ENCODE data around the gene ANKRD52. TPM values are rescaled to one million over a fixed set of nuclear protein-coding genes. Genes with fewer than 3 reads are reported as not detected.

Gene ANKRD52
- total and polyA plus RNA-seq, 2 of the 8 experiments (the other 6 are each of a cell fraction or from before 2014, with no cell fraction given), result 14.0 to 36.3 TPM

GRCh38 chr12:56299853-56300643, 41.9 kb upstream of the ANKRD52 start, which contains the start of gene CS (continued):
- TF ChIP-seq NANOG (IDR thresholded peaks at IDR 0.05; ENCODE audit: insufficient read depth, low read depth, low read length, poor library complexity, severe bottlenecking) (peak; percentile 74), EZH2 (IDR thresholded peaks at IDR 0.05; ENCODE audit: low read depth, low read length, severe bottlenecking) (no peak), POLR2AphosphoS5 (IDR thresholded peaks at IDR 0.05; ENCODE audit: low read depth, low read length) (no peak; the same call in 1 of the 2 replicates), PHF8 (conservative IDR thresholded peaks at IDR 0.05; ENCODE audit: low read depth, low read length) (peak; percentile 54), BACH1 (IDR thresholded peaks at IDR 0.05; ENCODE audit: low read length) (no peak), ZNF274 (IDR thresholded peaks at IDR 0.05; ENCODE audit: borderline replicate concordance, extremely low read depth, low read length) (no peak), USF2 (IDR thresholded peaks at IDR 0.05; ENCODE audit: low read length) (no peak), EGR1 (IDR thresholded peaks at IDR 0.05; ENCODE audit: borderline replicate concordance, low read depth, low read length) (no peak), JUND (IDR thresholded peaks at IDR 0.05; ENCODE audit: low read length) (no peak), RBBP5 (IDR thresholded peaks at IDR 0.05; ENCODE audit: borderline replicate concordance, low read depth, low read length) (peak; percentile 56; the same call in 1 of the 2 replicates), MAX (IDR thresholded peaks at IDR 0.05) (peak; percentile 68), HDAC2 (IDR thresholded peaks at IDR 0.05; ENCODE audit: borderline replicate concordance in 1 of 2, low read depth in 2 of 2, low read length in 2 of 2) (0 out of 4 replicates have a peak, but pooled peaks of 1 of the 2 experiments have one; percentile 64), GTF2F1 (IDR thresholded peaks at IDR 0.05; ENCODE audit: borderline replicate concordance, low read depth, low read length) (no peak), POLR2A (IDR thresholded peaks at IDR 0.05; ENCODE audit: control extremely low read depth in 1 of 2, low read depth in 2 of 2, low read length in 2 of 2) (peak; percentile 4 to 70; a peak in 2 of 3 replicates), TAF1 (IDR thresholded peaks at IDR 0.05; ENCODE audit: low read depth, low read length) (peak; percentile 86), ATF3 (IDR thresholded peaks at IDR 0.05; ENCODE audit: insufficient read depth, low read depth, low read length) (no peak), SIN3A (conservative IDR thresholded peaks at IDR 0.05 in 1 of 2, IDR thresholded peaks at IDR 0.05 in 1 of 2; ENCODE audit: low read depth in 1 of 2, low read length in 2 of 2) (peak; percentile 55 to 84; a peak in 2 of 4 replicates)

Measured in H1 (cell line).